Activated CD8-positive, alpha-beta memory T cell treated with anti-CD3 and anti-CD28 coated beads, Interleukin-2, amount 50 U/mL, for 1 hour (primary cell): ENCODE data around the gene DDI2.
"Not testable (repeated sequence)": the region's sequence is repeated elsewhere in the genome, so short reads cannot be mapped to it uniquely, and the experiment has no call there.

Experiments
- DNase-seq: peaks from one replicate; pipeline ENCODE4 v3.0.0-alpha.2; 2020; ENCODE audit errors: extremely low read depth

Gene DDI2

DNA sequence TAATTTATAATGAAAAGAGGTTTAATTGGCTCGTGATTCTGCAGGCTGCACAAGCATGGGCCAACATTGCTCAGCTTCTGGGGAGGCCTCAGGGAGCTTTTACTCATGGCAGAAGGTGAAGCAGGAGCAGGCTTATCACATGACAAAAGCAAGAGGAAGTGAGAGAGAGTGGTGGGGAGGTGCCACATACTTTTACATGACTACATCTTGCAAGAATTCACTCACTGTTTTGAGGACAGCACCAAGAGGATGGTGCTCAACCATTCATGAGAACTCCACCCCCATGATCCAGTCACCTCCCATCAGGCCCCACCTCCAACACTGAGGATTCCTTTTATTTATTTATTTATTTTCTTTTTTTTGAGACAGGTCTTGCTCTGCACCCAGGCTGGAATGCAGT is 61.3 kb downstream of the DDI2 start:
- no peak for DNase-seq

DNA sequence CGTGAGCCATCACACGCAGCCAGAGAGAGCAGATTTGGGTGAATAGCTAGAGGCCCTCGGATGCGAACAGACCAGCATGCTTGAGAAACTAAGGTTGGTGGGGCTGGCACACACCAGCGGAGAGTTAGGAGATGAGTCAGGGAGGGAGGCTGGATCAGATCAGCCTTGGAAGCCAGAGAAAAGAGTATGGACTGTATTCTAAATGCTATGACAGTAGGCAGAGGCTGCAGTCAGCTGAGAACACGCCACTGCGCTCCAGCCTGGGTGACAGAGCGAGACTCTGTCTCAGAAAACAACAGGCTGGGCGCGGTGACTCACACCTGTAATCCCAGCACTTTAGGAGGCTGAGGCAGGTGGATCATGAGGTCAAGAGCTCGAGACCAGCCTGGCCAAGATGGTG is 62.9 kb downstream of the DDI2 start:
- no peak for DNase-seq

DNA sequence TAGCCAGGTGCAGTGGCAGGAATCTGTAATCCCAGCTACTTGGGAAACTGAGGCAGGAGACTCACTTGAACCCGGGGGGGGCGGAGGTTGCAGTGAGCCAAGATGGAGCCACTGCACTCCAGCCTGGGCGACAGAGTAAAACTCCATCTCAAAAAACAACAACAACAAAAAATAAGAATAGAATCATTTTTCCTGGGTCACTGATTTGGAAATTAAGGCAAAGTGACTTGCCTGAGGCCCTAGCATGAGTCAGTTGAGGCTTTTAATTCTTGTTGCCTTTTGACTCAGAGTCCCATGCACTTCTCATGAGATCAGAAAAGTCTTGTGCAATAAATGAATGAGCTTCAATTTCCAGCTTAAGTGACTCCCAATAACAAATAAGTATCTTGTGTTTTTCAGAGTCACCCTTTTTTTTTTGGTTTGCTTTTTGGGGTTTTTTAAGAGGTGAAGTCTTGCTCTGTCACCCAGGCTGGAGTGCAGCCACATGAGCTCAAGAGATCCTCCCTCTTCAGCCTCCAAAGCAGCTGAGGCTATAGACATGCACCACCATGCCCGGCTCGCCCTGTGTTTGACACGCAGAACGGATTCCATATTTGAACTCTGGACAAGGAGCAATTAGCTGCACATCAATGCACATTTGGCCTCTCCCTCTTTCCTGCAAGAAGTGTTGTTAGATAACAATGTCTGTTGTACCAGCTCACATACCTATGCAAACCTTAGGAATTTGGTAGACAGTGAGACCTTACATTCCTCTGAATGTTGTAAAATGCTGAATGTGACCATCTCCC is 63.5 kb downstream of the DDI2 start:
- no peak for DNase-seq

DNA sequence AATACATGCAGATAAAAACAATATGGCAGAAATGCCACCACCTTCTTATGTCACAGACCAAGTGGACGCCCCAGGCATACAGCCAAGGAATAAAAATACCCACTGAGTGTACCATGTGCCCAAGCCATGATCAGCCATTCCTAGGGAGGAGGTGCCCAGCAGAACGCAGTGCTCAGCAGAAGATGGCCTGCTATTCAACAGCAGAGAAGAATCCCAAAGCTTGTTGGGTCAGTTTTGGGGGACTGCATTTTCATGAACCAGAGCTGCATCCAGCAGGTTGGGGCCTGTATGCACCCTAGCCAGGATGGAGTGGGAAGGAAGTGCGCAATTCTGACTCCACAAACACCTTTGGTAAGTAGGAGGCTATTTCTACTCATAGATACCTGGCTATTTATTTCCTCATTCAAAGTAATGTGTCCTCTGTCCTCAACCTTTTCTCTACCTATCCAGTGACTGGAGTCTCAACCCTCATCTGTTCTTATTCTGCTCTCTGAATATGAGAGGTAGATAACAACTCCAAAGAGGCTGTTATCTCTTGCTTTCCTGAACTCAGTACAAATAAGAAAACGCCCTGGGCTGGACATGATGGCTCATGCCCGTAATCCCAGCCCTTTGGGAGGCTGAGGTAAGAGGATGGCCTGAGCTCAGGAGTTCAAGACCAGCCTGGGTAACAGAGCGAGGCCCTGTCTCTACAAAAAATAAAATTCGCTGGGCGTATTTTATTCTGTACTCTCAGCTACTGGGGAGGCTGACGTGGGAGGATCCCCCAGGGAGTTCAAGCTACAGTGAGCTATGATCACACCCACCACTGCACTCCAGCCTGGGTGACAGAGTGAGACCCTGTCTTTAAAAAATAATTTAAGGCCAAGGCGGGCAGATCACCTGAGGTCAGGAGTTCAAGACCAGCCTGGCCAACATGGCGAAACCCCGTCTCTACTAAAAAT is 64.4 kb downstream of the DDI2 start:
- no peak for DNase-seq

DNA sequence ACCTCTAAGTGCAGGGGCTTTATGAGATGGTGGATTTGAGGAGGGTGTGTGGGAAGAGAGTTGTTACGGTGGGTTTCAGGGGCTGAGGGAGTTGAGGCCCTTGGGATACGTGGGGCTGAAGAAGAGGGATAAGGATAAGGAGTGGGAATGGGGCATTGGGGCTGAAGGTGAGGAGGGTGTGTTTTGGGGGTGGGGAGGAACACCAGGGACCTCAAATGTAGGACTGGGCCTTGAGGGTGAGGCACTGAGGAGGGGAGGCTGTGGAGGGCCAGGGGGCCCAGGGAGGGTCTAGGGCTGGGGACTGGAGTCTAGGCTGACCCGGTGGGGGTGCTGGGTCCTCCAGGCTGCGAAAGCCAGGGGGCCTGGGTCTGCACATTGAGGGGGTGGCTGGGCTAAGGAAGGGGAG is 65.7 kb downstream of the DDI2 start:
- DNase-seq, result no peak

DNA sequence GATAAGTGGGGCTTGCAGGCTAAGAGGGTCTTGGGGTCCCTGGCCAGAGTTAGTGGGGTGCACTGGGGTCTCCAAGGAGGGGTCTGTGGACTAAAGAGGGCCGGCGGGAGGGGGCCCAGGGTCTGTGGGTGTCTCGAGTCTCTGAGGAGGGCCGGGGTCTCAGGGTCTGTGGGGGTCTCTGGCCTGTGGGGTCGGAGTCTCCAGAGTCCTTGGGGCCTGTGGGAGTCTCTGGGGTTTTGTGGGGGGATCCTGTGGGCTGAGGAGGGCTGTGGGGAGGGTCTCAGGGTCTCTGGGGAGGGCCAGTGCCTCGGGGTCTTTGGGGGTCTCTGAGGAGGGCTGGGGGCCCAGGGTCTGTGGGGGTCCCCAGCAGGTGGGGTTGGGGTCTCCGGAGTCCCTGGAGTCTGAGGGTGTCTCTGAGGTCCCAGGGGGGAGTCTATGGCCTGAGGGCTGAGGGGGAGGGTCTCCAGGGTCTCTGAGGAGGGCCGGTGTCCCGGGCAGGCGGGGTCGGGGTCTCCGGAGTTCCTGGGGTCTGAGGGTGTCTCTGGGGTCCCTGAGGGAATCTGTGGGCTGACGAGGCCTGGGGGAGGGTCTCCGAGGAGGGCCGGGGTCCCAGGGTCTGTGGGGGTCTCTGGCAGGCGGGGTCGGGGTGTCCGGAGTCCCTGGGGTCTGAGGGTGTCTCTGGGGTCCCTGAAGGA is 66.2 kb downstream of the DDI2 start:
- no peak for DNase-seq

DNA sequence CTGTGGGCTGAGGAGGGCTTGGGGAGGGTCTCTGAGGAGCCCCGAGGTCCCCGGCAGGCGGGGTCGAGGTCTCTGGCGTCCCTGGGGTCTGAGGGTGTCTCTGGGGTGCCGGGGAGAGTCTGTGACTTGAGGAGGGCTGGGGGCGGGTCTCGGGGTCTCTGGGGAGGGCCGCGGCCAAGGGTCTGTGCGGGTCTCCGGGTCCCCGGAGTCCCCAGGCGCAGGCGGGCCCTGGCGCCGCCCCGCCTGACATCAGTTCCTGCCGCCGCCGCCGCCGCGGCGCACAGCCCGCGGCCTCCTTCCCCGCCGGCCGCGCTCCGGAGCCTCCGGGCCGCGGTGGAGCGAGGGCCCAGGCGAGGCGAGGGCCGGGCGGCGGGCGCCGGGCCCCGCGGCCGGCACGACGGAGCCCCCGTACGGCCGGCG is 66.8 kb downstream of the DDI2 start, which contains the start of gene PLEKHM2:
PLEKHM2 (plus strand) TSS at position 279 of the 420 bp plus-strand sequence. CDS start 239 bp downstream, outside the sequence.
- no peak for DNase-seq

DNA sequence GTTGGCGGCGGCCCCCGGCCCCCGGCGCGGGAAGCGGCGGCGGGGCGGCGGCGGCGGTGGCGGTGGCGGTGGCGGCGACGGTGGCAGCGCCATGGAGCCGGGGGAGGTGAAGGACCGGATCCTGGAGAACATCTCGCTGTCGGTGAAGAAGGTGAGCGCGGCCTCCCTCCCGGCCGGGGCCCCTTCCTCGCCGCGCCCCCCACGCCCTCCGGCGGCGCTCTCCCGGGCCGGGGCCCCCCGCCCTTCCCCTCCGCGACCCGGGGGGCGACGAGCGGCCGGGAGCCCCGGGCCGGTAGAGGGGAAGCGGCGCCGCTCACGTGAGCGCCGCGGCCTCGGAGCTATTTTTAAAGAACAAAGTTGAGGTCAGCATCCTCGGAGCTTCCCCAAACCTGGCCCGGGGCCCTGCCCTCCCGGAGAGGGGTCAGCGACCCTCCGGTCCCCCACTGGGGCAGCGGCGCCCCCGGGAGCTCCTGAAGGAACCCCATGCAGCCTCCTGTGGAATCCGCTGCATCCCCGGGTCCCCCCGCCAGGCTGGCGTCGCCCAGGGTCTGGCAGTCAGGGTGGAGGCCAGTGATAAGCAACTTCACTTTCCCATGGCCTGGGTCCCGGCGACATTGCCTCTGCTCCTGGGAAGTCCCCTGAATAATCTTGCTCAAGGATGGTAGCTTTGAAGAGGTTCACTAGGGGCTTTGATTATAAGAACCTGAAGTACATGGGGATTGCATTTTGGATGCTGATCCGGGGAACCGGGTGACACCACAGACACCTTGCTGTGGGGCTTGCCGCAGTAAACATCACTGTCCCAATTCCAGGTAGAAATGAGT is 67.4 kb downstream of the DDI2 start:
- DNase-seq, result no peak

DNA sequence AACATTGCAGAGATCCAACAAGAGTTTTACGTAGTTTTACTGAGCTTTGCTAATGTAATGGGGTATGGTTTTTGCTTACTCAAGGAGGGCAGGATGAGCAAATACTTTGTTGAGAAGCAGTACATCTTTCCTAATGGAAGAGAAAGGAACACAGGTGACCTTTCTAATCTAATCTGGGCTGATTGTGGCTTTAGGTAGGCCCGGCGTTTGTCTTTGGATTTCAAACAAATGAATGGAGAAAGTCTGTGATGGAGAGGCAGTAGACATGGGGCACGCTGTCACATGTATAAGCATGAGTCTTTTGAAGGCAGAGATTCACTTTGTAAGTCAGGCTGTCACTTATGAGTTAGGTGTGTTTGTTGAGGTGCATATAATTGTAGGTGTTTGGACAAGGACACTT is 68.6 kb downstream of the DDI2 start:
- DNase-seq, result no peak

DNA sequence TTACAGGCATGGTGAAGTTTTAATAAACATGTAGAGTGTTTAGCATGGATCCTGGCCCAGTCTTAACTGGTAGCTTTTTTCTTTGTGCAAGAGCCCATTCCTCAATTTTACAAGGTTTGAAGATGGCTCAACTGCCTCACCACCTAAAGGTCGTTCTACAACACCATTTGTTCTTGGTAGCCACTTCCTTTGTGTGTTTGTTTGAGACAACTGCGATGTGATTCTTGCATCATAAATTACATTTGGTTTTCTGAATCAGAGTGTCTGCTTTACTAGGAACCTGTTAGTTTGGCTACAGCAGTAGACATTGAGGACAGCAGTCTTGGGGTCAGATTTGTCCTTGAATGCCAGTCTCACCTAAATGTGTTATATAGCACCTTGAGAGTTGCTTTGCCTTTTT is 70.2 kb downstream of the DDI2 start:
- no peak for DNase-seq

DNA sequence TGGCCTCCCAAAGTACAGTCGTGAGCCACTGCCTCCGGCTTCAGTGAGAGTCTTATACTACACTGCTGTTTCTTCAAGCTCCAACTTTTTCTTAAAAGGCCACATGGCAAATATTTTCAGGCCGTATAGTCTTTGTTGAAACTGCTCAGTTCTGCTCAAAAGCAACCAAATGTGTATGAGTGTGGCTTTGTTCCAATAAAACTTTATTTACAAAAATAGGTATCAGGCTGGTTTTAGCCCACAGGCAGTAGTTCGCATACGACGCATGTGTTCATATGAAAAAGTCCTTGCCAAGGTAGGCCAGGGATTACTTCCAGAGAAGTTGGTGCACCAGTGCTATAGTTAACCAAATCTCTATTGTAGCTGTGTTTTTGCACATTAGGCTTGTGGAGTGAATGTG is 73.1 kb downstream of the DDI2 start:
- DNase-seq, result no peak

DNA sequence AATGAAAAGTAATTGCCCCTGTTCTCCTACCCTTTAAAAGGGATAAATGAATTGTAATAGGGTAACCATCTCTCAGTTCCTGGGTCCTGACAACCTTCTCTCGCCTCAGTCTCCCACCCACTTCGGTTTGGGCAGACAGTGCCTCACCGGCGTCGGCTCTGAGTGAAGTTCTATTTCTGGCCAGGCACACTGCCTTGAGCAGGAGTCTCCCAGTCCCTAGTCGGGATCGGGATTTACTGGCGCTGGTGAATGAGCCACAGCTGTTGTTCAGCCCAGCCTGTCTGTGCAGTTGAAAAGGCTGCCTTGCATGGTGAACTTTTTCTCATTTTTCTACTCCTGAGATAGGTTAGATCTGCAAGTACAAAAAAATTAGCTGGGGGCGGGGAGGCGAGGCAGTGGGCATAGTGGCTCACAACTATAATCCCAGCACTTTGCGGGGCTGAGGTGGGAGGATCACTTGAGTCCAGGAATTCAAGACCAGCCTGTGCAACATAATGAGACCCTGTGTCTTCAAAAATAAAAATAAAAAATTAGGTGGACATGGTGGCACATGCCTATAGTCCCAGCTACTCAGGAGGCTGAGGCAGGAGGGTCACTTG is 74.3 kb downstream of the DDI2 start:
- DNase-seq, result no peak

DNA sequence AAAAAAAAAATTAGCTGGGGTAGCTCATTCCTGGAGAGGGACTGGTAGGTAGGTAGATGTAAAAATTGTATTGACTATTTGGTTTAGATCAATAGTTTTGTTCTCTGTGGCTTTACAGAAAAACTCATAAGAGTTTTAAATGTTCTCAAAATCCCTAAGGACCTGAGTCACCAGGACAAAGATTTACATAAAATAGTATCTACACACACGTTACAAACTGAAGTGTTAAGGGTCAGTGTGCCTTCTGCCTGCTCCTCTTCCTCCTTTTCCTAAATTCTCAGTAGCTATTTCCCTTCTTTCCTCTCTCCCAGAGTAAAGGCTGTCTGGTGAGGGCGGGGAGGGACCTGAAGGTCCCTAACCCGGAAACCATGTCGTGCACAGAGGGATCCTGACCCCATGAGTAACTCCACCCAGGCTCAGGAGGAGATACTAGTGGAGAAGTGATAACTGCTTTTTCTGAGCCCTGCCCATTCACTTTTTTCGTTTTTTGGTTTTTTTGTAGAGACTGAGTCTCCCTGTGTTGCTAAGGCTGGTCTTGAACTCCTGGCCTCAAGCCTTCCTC is 74.9 kb downstream of the DDI2 start:
- DNase-seq, result no peak

DNA sequence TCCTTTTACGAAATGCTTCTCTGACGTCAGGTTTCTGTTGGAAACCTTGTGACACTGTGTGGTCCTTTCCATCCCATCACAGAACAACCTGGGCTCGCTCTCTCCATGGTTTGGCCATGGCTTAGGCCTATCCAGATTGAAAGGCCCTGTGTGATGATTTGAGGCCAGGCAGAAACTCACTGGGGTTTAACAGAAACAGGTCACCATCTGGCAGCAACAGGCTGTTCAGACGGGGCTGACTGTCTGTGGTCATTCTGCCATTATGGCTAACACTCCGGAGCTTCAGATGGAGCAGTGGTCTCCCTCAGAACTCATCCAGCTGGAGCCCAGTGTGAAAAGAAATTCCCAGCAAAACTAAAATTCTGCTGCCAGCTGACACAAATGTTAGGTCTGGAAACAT is 76.1 kb downstream of the DDI2 start:
- DNase-seq, result no peak

DNA sequence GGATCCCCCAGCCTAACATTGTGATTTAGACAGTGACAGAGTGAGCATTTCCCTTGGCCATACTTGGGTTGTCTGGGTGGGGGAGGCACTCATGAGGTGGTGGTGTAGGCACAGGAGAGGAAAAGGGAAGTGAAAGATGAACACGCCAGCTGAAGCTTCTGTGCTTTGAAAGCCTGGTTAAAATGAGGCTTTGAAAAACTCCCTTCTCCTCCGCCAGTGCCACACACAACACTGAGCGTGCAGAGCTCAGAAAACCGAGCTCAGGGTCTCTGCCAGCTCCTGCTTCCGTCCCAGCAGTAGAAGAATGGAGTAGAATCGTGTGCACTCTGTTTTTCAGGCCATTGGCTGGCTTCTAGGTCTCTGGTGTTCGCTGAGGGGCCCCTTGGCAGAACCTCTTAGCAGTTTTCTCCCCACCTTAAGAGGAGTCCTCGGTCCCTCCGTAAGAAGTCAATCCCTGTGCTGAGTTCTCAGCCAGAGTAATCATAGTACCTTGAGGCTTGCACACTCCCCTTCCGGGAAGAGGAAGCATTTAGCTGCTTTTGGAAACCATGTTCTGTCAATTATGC is 79.8 kb downstream of the DDI2 start:
- no peak for DNase-seq

DNA sequence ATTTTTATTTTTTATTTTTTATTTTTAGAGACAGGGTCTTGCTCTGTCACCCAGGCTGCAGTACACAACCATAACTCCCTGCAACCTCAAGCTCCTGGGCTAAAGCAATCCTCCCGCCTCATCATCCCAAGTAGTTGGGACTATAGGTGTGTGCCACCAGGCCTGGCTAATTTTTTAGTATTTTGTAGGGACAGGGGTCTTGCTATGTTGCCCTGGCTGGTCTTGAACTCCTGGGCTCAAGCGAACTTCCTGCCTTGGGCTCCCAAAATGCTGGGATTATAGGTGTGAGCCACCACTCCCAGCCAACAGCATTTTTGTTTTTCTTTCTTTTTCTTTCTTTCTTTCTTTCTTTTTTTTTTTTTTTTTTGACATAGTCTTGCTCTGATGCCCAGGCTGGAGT is 80.9 kb downstream of the DDI2 start:
- DNase-seq, result no peak

DNA sequence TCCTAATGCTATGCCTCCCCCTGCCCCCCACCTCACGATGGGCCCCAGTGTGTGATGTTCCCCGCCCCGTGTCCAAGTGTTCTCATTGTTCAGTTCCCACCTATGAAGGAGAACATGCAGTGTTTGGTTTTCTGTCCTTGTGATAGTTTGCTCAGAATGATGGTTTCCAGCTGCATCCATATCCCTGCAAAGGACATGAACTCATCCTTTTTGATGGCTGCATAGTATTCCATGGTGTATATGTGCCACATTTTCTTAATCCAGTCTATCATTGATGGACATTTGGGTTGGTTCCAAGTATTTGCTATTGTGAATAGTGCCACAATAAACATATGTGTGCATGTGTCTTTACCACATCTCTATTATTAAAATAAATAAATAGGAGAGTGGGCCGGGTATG is 82.1 kb downstream of the DDI2 start:
- DNase-seq, result not testable (repeated sequence)

DNA sequence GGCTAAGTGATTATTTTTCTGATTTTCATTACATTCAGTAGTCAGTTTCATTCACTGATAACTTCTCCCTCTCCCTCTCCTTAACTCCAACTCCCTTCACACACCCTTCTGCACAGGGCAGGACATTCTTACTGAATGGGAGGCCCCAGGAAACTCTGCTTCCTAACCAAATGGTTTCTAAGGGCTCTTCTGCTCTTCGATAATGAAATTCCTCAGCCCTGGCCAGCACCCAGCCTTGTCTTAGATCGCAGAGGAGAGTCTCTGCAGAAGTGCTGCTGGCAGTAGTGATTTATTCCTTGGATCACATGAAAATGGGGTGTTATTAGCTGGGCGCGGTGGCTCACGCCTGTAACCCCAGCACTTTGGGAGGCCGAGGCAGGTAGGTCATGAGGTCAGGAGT is 83.2 kb downstream of the DDI2 start:
- no peak for DNase-seq

DNA sequence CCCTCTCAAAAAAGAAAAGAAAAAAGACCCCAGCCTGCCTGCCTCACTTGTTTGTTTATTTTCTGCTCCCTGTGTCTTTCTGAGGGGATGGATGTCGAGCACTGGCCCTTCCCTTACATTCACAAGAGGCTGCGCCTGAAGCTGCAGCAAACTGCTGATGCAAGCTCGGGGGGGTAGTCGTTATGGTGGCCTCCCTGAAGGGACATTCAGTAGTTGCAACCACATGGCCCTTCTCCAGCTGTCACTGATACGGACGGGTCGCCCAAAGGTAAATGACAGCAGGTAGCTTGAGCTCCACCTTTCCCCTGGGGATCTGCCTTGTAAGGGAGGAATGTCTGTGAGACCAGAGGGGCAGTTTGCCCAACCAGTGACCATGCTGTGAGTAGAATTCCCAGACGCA is 84.5 kb downstream of the DDI2 start:
- DNase-seq, result no peak
